ENCODE measurements around the gene RNPEP. TPM values are rescaled to one million over a fixed set of nuclear protein-coding genes. Genes with fewer than 3 reads are reported as not detected.
A peak's percentile ranks its signal among the peaks of the same experiment; 100 is the strongest.
"Not testable (repeated sequence)": the region's sequence is repeated elsewhere in the genome, so short reads cannot be mapped to it uniquely, and the experiment has no call there.

RNPEP gene
- total RNA-seq, 1 donor: 74.2 TPM

DNA sequence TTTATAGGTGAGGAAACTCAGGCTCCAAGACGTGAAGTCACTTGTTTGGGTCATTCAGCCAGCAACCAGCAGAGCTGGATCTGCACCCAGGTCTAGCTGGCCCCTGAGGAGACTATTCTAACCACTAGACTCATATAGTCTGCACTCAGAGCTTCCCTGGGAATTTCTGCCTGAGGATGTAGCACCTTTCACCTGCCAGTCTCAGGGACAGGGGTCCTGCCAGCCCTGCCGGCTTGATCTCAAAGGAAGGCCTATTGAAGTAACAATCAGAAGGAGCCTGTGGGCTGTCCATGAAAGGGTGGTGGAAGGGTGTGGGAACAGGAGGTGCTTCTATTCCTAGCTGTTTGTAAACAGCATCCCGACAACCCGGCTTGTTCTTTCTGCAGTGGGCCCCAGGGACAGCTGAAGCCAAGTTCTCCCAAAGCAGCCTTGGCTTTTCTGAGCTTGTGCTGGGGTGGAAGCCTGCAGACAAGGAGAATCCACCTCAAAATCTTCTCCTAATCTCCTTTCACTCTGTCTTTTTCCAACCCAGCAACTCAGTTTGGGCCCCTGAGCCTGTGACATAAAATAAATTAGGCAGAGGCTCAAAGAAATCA lies 43.9 kb upstream of the RNPEP start:
- no peak overlapping the region for H3K4me3 ChIP-seq (ENCODE audit: insufficient read depth, low read length)

DNA sequence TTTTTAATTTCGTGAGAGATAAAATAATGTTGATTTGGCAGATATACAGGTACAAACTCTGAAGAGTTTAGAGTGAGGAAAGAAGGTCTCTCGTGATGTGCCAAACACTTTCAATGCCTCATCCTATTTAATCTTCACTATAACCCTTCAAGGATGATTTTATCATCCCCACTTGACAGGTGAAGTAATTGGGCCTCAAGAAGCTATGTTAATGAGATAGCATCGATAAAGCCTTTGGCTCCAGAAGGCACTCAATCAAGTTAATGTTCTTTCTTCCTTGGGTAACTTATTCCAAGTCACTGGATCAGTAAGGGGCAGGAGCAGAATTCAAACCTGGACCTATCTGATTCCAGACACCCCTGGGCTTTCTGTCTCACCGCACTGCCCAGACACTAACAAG lies 43.3 kb upstream of the RNPEP start:
- H3K27ac ChIP-seq (ENCODE audit: low read depth, low read length): no peak overlapping the region
- no peak for DNase-seq (ENCODE audit: insufficient read length, low spot score, missing footprints)
- peaks cover 18% of the 10 kb centered on the region for H4K20me1 ChIP-seq (ENCODE audit: insufficient read depth, low read length)
- no peaks in the 10 kb centered on the region for H3K27me3 ChIP-seq (ENCODE audit: insufficient read depth, low read length)
- no peaks in the 10 kb centered on the region for H3K9me3 ChIP-seq (ENCODE audit: low read depth, low read length)
- no peak overlapping the region for H2AFZ ChIP-seq (ENCODE audit: low read length)
- H3K4me2 ChIP-seq (ENCODE audit: insufficient read depth, low read length): no peak overlapping the region
- TF ChIP-seq, protein P1, sequence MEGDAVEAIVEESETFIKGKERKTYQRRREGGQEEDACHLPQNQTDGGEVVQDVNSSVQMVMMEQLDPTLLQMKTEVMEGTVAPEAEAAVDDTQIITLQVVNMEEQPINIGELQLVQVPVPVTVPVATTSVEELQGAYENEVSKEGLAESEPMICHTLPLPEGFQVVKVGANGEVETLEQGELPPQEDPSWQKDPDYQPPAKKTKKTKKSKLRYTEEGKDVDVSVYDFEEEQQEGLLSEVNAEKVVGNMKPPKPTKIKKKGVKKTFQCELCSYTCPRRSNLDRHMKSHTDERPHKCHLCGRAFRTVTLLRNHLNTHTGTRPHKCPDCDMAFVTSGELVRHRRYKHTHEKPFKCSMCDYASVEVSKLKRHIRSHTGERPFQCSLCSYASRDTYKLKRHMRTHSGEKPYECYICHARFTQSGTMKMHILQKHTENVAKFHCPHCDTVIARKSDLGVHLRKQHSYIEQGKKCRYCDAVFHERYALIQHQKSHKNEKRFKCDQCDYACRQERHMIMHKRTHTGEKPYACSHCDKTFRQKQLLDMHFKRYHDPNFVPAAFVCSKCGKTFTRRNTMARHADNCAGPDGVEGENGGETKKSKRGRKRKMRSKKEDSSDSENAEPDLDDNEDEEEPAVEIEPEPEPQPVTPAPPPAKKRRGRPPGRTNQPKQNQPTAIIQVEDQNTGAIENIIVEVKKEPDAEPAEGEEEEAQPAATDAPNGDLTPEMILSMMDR (IDR thresholded peaks at IDR 0.05; ENCODE audit: extremely low read depth, low read depth, low read length): no peak
- H3K36me3 ChIP-seq (ENCODE audit: insufficient read depth, low read length): no peaks in the 10 kb centered on the region
- no peak overlapping the region for H3K4me3 ChIP-seq (ENCODE audit: insufficient read depth, low read length)
- H3K4me1 ChIP-seq (ENCODE audit: insufficient read depth, low read length): peaks cover 26% of the 10 kb centered on the region
- peaks cover 24% of the 10 kb centered on the region for H3K79me2 ChIP-seq (ENCODE audit: insufficient read depth, low read length)

More for the DNA sequence above, 43.9 kb upstream of the RNPEP start:
- Histone ChIP-seq H3K27me3 (ENCODE audit: insufficient read depth, low read length) (no peaks in the 10 kb centered on the region), H4K20me1 (ENCODE audit: insufficient read depth, low read length) (peaks cover 15% of the 10 kb centered on the region), H3K36me3 (ENCODE audit: insufficient read depth, low read length) (no peaks in the 10 kb centered on the region), H3K27ac (ENCODE audit: low read depth, low read length) (peak overlapping the region; percentile 48), H3K79me2 (ENCODE audit: insufficient read depth, low read length) (peaks cover 20% of the 10 kb centered on the region), H2AFZ (ENCODE audit: low read length) (no peak overlapping the region), H3K4me2 (ENCODE audit: insufficient read depth, low read length) (no peak overlapping the region), H3K9me3 (ENCODE audit: low read depth, low read length) (no peaks in the 10 kb centered on the region), H3K4me1 (ENCODE audit: insufficient read depth, low read length) (peaks cover 25% of the 10 kb centered on the region)
- TF ChIP-seq, protein P1 (IDR thresholded peaks at IDR 0.05; ENCODE audit: extremely low read depth, low read depth, low read length): no peak
- DNase-seq (ENCODE audit: insufficient read length, low spot score, missing footprints): no peak

DNA sequence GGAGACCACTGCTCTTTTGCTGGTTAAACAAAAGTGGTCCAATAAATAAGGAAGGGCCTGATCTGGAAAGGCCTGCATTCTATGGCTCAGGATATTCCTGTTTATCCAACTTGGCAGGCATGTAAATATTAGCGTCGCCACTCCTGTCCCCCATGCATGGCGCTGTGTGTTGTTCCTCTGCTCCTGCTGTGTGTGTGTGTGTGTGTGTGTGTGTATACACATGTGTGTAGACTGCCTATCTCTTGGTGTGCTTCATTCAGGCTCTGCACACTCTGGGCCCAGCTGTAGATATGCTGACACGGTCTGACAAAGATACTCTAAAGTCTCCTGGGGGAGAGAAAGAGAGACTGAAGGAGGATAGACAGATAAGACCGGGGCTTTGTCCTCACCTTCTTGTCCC lies 42.9 kb upstream of the RNPEP start:
- peaks cover 24% of the 10 kb centered on the region for H3K79me2 ChIP-seq (ENCODE audit: insufficient read depth, low read length)
- H3K9me3 ChIP-seq (ENCODE audit: low read depth, low read length): no peaks in the 10 kb centered on the region
- H4K20me1 ChIP-seq (ENCODE audit: insufficient read depth, low read length): peaks cover 15% of the 10 kb centered on the region
- TF ChIP-seq, protein P1 (IDR thresholded peaks at IDR 0.05; ENCODE audit: extremely low read depth, low read depth, low read length): no peak
- no peaks in the 10 kb centered on the region for H3K27me3 ChIP-seq (ENCODE audit: insufficient read depth, low read length)
- no peak for DNase-seq (ENCODE audit: insufficient read length, low spot score, missing footprints)
- H3K4me3 ChIP-seq (ENCODE audit: insufficient read depth, low read length): no peak overlapping the region
- no peak overlapping the region for H3K4me2 ChIP-seq (ENCODE audit: insufficient read depth, low read length)
- no peaks in the 10 kb centered on the region for H3K36me3 ChIP-seq (ENCODE audit: insufficient read depth, low read length)
- no peak overlapping the region for H3K27ac ChIP-seq (ENCODE audit: low read depth, low read length)
- H2AFZ ChIP-seq (ENCODE audit: low read length): no peak overlapping the region
- H3K4me1 ChIP-seq (ENCODE audit: insufficient read depth, low read length): peaks cover 26% of the 10 kb centered on the region

DNA sequence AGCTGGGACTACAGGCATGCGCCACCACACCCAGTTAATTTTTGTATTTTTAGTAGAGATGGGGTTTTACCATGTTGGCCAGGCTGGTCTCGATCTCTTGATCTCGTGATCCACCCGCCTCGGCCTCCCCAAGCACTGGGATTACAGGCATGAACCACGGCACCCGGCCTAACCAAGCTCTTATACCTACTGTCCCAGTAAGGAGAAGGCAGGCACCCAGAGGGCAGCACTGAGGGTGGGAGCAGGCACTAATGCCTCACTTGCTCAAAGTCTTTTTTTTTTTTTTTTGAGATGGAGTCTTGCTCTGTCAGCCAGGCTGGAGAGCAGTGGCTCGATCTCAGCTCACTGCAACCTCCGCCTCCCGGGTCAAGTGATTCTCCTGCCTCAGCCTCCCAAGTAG lies 42.1 kb upstream of the RNPEP start:
- Histone ChIP-seq H3K79me2 (ENCODE audit: insufficient read depth, low read length) (peaks cover 29% of the 10 kb centered on the region), H3K4me1 (ENCODE audit: insufficient read depth, low read length) (peaks cover 31% of the 10 kb centered on the region), H4K20me1 (ENCODE audit: insufficient read depth, low read length) (peaks cover 20% of the 10 kb centered on the region)
- H3K27ac ChIP-seq (ENCODE audit: low read depth, low read length); H3K27me3 ChIP-seq (ENCODE audit: insufficient read depth, low read length); H2AFZ ChIP-seq (ENCODE audit: low read length); H3K4me3 ChIP-seq (ENCODE audit: insufficient read depth, low read length); H3K4me2 ChIP-seq (ENCODE audit: insufficient read depth, low read length); H3K36me3 ChIP-seq (ENCODE audit: insufficient read depth, low read length); DNase-seq (ENCODE audit: insufficient read length, low spot score, missing footprints); H3K9me3 ChIP-seq (ENCODE audit: low read depth, low read length): not testable (repeated sequence)
